PFSK-1 (cell line): ENCODE measurements around the gene HAGHL.

Experiments used
- FOXP2 ChIP-seq: optimal IDR thresholded peaks from 2 replicates; pipeline ENCODE3; 2011; ENCODE audit warnings: borderline replicate concordance, control low read depth, inconsistent platforms; ENCODE audit not compliant: insufficient read depth; ENCODE audit errors: extremely low read length, extremely low read depth
- POLR2AphosphoS5 ChIP-seq: IDR thresholded peaks from 2 replicates; pipeline ENCODE4 v1.6.1; 2012; ENCODE audit warnings: low read depth, mild to moderate bottlenecking, control low read depth, low read length, moderate library complexity
- SIN3A ChIP-seq: IDR thresholded peaks from 2 replicates; pipeline ENCODE4 v1.6.1; 2012; ENCODE audit warnings: mild to moderate bottlenecking, low read length, moderate library complexity, borderline replicate concordance; ENCODE audit not compliant: insufficient read depth
- TAF1 ChIP-seq: IDR thresholded peaks from 2 replicates; pipeline ENCODE4 v1.6.1; 2012; ENCODE audit warnings: low read length, control low read depth, borderline replicate concordance; ENCODE audit not compliant: insufficient read depth
- TF ChIP-seq, protein P1 (sequence below), 2 experiments: IDR thresholded peaks; 2 replicates each; pipeline versions ENCODE4 v1.6.1 to v1.8.0; 2011 to 2012; ENCODE audit warnings: low read depth in 2 of 2, low read length in 2 of 2, control low read depth in 1 of 2, inconsistent platforms in 1 of 2, mild to moderate bottlenecking in 1 of 2, moderate library complexity in 1 of 2; ENCODE audit not compliant: insufficient read depth in 1 of 2

HAGHL gene

DNA sequence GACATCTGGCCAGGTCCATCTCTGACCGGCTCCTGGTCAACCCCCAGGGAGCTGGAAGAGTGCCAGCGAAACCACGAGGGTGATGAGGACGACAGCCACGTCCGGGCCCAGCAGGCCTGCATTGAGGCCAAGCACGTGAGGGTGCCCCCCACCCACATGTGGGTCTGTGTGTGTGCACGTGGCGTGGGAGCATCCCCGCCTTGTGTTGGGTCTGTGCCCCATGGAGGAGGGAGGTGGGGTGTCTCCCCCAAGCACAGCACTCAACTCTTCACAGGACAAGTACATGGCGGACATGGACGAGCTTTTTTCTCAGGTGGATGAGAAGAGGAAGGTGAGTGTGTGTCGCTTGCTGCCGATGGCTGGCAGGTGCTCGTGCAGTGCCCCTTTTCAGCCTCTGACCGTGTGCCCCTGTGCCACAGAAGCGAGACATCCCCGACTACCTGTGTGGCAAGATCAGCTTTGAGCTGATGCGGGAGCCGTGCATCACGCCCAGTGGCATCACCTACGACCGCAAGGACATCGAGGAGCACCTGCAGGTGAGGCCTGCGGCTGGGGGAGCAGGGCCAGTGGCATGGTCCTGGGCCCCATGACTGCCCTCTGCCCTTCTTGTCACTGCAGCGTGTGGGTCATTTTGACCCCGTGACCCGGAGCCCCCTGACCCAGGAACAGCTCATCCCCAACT lies 45.0 kb upstream of the HAGHL start:
- TF ChIP-seq, protein P1, sequence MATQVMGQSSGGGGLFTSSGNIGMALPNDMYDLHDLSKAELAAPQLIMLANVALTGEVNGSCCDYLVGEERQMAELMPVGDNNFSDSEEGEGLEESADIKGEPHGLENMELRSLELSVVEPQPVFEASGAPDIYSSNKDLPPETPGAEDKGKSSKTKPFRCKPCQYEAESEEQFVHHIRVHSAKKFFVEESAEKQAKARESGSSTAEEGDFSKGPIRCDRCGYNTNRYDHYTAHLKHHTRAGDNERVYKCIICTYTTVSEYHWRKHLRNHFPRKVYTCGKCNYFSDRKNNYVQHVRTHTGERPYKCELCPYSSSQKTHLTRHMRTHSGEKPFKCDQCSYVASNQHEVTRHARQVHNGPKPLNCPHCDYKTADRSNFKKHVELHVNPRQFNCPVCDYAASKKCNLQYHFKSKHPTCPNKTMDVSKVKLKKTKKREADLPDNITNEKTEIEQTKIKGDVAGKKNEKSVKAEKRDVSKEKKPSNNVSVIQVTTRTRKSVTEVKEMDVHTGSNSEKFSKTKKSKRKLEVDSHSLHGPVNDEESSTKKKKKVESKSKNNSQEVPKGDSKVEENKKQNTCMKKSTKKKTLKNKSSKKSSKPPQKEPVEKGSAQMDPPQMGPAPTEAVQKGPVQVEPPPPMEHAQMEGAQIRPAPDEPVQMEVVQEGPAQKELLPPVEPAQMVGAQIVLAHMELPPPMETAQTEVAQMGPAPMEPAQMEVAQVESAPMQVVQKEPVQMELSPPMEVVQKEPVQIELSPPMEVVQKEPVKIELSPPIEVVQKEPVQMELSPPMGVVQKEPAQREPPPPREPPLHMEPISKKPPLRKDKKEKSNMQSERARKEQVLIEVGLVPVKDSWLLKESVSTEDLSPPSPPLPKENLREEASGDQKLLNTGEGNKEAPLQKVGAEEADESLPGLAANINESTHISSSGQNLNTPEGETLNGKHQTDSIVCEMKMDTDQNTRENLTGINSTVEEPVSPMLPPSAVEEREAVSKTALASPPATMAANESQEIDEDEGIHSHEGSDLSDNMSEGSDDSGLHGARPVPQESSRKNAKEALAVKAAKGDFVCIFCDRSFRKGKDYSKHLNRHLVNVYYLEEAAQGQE (IDR thresholded peaks at IDR 0.05; ENCODE audit: insufficient read depth in 1 of 2, low read depth in 2 of 2, low read length in 2 of 2), result no peak
- TF ChIP-seq TAF1 (no peak), SIN3A (no peak), FOXP2 (no peak), POLR2AphosphoS5 (no peak)

DNA sequence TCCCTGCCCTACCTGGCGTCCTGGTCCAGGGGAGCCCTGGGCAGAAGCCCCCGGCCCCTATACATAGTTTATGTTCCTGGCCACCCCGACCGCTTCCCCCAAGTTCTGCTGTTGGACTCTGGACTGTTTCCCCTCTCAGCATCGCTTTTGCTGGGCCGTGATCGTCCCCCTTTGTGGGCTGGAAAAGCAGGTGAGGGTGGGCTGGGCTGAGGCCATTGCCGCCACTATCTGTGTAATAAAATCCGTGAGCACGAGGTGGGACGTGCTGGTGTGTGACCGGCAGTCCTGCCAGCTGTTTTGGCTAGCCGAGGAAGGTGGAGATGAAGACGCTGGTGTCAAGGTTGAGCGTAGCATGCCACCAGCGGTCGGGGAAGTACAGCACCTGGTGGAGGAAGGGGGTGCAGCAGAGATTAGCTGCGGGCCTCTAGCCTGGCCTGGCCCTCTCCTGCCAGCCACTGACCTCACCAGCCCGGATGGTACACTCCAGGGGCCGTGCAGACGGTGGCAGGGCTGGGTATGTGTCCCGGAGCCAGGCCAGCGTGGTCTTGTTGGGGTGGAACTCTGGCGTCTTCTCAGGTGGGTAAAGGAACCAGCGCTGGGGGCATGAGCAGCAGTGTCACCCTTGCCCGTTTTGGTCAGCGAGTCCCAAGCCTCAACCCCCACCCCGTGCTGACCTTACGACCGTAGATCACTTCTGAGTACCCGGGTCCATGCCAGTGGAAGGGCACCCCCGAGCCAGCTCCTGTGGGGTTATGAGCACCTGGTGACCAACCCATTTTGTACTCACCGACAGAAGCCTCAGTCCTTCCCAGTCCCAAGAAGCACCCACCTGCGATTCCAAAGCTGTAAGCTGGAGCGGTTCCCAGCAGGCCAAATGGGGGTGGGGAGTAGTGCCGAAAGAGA lies 44.2 kb upstream of the HAGHL start:
- TF ChIP-seq FOXP2 (no peak), TAF1 (no peak), POLR2AphosphoS5 (no peak)

DNA sequence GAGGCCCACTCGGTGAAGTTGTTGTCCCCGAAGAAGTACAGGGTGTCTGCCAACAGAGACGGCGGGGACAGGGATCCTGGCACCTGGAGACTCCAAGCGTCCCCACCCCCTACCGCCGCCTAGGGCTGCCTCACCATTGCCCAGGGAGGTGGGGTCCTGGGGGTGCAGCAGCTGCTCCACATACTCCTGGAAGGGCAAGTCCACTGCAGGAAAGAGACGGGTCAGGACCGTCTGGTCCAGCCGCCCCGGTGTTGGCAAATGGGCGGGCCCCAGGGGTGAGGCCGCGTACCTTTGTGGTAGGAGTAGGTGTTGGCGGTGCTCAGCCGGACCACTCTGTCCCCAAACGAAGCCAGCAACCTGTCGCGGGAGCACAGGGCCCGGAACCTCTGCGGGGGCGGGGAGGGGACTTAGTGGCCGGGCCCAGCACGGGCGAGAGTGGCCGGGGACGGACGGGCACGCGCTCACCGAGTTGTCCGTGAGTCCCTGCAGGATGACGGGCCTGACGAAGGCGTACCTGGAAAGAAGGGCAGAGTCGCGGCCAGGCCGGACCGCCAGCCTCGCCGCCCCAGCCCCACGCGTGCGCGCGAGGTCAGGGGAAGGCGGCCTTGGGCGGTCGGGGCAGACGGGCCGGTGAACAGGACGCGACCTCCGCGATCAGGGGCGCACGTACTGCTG lies 43.4 kb upstream of the HAGHL start:
- TF ChIP-seq, protein P1 (IDR thresholded peaks at IDR 0.05; ENCODE audit: insufficient read depth in 1 of 2, low read depth in 2 of 2, low read length in 2 of 2), result no peak
- TF ChIP-seq FOXP2 (no peak), TAF1 (no peak), POLR2AphosphoS5 (no peak), SIN3A (no peak)

DNA sequence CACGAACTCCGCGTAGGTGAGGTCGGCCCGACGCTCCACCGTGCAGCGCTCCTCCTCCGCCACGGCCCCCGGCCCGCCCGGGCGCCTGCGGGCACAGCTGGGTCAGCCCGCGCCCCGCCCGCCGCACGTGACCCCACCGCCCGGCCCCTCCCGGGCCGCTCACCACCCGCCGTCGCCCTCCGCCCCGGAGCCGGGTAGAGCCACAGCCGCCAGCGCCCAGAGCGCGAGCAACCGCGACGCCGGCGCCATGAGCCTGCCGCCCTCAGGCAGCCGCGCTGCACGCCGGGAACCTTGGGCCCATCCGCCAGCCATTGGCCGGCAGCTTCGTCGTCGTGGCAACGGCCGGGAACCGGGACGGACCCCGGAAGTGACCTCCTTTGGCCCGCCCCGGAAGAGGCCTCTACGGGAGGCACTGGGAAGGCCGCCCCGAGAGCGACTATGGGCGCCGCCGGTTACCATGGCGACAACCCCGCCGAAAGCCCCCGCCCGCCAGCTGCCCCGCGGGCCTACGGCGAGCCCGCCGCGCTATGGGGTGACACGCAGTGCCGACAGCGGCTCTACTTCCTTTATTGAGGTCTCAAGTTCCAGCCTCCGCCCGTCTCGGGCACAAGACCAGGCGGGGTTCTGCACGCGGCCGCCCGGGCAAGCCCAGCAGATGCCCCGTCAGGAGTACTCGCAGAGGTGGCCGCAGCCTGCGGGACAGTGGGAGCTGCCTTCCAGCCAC lies 42.7 kb upstream of the HAGHL start, which contains the start of gene JMJD8:
Gene JMJD8, minus strand, starts transcription at position 264 of the 724 bp plus-strand sequence. Its CDS starts 15 bp downstream, at position 249.
- TF ChIP-seq FOXP2 (no peak), TAF1 (no peak), SIN3A (no peak), POLR2AphosphoS5 (no peak)
- TF ChIP-seq, protein P1 (IDR thresholded peaks at IDR 0.05; ENCODE audit: insufficient read depth in 1 of 2, low read depth in 2 of 2, low read length in 2 of 2), result no peak
